Thyroid gland (tissue), 4 donors: ENCODE data around the gene PITPNC1. TPM values are rescaled to one million over a fixed set of nuclear protein-coding genes. Genes with fewer than 3 reads are reported as not detected.

Source experiments
- DNase-seq, 2 donors: peaks; one replicate each; pipeline ENCODE4 v3.0.0-alpha.2; 2019
- H3K27ac ChIP-seq, 3 donors: fragments of 200-600 bp; sonication (generic); 1 replicate in 2 of 3; 2 replicates in 1 of 3; pipeline ENCODE4 v1.5.1; 2016 to 2019; ENCODE audit warnings: mild to moderate bottlenecking in 1 of 3, moderate library complexity in 1 of 3
- H3K27me3 ChIP-seq: fragments of 200-600 bp; sonication (generic); one replicate; pipeline ENCODE4 v1.5.1; 2019
- H3K36me3 ChIP-seq, 2 donors: fragments of 200-600 bp; sonication (generic); one replicate each; pipeline ENCODE4 v1.5.1; 2016 to 2019
- H3K4me1 ChIP-seq, 2 donors: fragments of 200-600 bp; sonication (generic); one replicate each; pipeline ENCODE4 v1.5.1; 2017 to 2019
- H3K4me3 ChIP-seq, 3 donors: fragments of 200-600 bp; sonication (generic); replicated peaks in 1 of 3; 1 replicate in 2 of 3; 2 replicates in 1 of 3; pipeline ENCODE4 v1.5.1; 2016; ENCODE audit warnings: mild to moderate bottlenecking in 1 of 3
- H3K9me3 ChIP-seq: fragments of 200-600 bp; sonication (generic); one replicate; pipeline ENCODE4 v1.5.1; 2017
- POLR2A ChIP-seq, 2 donors: fragments of 450-650 bp; IDR thresholded peaks; one replicate each; pipeline ENCODE4 v1.6.1; 2017; ENCODE audit warnings: antibody characterized with exemption in 2 of 2, mild to moderate bottlenecking in 2 of 2, moderate library complexity in 1 of 2
- WGBS, 2 donors: methylation state at CpG; one replicate each; pipeline ENCODE4 v1.1.5; 2017; 5-methylcytosine and 5-hydroxymethylcytosine counted together
- intact Hi-C: fragments of 100-400 bp; cut with DNase I; formaldehyde crosslinking; loops from one replicate; pipeline ENCODE4 v1.15.1; 2023
- total RNA-seq, 4 donors: library from RNA; depleted of rRNA; stranded (reverse); fragments of >200 nt; gene quantifications; one replicate each; pipeline ENCODE4 v1.2.3, GENCODE V29; 2016
- TF ChIP-seq, protein P1 (sequence below), 6 experiments: fragments of 200-600 bp in 3 of 6; fragments of 450-650 bp in 3 of 6; sonication (generic) in 3 of 6; IDR thresholded peaks; one replicate each; pipeline ENCODE4 v1.5.1; 2016 to 2019; ENCODE audit warnings: antibody characterized with exemption in 6 of 6, mild to moderate bottlenecking in 2 of 6, inconsistent platforms in 1 of 6, moderate library complexity in 1 of 6

Gene PITPNC1
- total RNA-seq, 4 donors from 2014 or later, result 3.6 to 14.2 (median 7.3) TPM

DNA sequence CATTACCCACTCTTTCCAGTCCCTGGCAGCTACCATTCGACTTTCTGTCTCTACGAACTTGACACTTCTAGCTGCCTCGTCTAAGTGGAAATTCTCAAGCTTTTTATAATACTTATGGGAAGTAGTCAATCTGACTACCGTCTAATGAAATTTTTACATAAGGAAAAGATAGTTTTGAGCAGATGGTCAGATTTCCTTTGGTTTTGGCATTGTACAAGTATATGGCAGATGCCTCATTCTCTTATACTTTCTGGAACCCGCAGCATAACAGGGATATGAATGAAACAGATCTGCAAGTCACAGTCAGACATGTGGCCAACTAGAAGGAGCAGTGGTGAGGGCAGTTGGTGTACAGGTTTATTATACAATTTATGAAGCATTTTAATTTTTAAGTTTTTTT lies 146.0 kb downstream of the PITPNC1 start:
- Histone ChIP-seq H3K36me3 (no peaks in the 10 kb centered on the region), H3K27ac (no peak overlapping the region), H3K4me3 (no peak overlapping the region), H3K9me3 (no peaks in the 10 kb centered on the region), H3K27me3 (no peaks in the 10 kb centered on the region), H3K4me1 (peaks cover 19 to 42% of the 10 kb centered on the region in 2 donors)
- intact Hi-C loops, result no loop called here
- DNase-seq, result no peak
- TF ChIP-seq POLR2A (IDR thresholded peaks at IDR 0.05), result no peak
- TF ChIP-seq, protein P1, sequence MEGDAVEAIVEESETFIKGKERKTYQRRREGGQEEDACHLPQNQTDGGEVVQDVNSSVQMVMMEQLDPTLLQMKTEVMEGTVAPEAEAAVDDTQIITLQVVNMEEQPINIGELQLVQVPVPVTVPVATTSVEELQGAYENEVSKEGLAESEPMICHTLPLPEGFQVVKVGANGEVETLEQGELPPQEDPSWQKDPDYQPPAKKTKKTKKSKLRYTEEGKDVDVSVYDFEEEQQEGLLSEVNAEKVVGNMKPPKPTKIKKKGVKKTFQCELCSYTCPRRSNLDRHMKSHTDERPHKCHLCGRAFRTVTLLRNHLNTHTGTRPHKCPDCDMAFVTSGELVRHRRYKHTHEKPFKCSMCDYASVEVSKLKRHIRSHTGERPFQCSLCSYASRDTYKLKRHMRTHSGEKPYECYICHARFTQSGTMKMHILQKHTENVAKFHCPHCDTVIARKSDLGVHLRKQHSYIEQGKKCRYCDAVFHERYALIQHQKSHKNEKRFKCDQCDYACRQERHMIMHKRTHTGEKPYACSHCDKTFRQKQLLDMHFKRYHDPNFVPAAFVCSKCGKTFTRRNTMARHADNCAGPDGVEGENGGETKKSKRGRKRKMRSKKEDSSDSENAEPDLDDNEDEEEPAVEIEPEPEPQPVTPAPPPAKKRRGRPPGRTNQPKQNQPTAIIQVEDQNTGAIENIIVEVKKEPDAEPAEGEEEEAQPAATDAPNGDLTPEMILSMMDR (IDR thresholded peaks at IDR 0.05), result no peak
- 75 to 79% methylated on average over 5 of the region's 5 CpGs for WGBS, 2 donors

DNA sequence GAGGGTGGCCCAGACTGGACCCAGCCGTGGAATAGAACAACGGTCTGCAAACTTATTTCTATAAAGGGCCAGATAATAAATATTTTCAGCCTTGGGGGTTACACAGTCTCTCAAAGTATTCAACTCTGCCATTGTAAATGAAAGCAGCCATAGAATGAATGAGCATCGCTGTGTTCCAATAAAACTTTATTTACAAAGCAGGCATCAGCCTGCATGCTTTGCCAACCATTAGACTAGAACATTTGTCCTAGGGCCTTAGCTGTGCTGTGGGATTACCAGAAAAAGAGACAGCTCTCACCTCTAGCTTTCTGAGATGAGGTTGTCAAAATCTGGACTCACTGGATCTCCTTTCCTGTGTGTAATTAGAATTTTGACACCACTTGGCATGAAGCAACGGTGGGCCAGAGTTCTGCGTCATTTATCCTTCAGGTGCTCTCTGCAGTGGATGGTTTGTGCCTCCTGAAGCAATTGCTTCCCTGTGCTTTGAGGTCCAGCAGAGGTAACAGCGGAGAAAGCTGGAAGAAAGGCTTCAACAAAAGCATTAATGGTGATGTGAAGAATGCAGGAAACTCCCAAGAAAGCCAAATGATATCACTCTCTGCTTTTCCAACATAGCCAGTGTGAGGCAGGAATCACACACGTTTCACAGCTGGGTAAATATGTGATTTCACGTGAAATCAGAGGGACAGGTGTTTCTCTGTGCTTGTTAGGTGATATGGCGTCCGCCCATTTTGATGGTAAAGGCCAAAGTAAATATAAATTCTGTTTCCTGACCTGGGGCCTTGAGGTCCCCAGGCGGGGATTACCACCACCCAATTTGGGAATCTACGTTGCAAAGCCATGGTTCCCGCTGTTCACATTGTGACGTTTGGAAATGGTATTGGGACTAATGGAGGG lies 148.4 kb downstream of the PITPNC1 start:
- intact Hi-C loops, result no loop called here
- H3K27me3 ChIP-seq, result no peaks in the 10 kb centered on the region
- no peak overlapping the region for H3K27ac ChIP-seq
- no peaks in the 10 kb centered on the region for H3K9me3 ChIP-seq
- DNase-seq, result no peak
- H3K4me3 ChIP-seq, result no peak overlapping the region
- no peak for TF ChIP-seq POLR2A (IDR thresholded peaks at IDR 0.05)
- TF ChIP-seq, protein P1 (IDR thresholded peaks at IDR 0.05), result no peak
- WGBS, 2 donors, result 85 to 88% methylated on average over 14 of the region's 14 CpGs
- H3K4me1 ChIP-seq, result peaks cover 21 to 38% of the 10 kb centered on the region in 2 donors
- H3K36me3 ChIP-seq, result no peaks in the 10 kb centered on the region

DNA sequence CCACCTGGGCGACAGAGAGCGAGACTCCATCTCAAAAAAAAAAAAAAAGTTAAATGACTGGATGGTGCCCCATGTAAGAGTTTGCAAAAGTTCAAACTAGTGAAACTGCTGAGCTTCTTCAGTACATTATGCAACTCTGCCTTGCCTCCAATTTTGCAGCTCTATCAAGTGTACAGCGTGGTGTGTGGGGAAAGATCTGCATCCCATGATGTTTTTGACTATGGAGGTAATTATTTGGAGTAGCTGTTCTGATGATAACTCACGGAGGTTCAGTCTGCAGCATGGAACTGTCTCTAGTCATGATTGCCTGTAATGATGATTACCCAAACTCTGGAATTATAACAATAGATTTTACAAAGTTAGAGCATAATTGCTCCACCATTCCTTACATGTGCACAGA lies 149.6 kb downstream of the PITPNC1 start:
- no peaks in the 10 kb centered on the region for H3K9me3 ChIP-seq
- peaks cover 18 to 35% of the 10 kb centered on the region in 2 donors for H3K4me1 ChIP-seq
- WGBS, 2 donors, result 96 to 97% methylated on average over 4 of the region's 4 CpGs
- DNase-seq, result no peak
- no peak overlapping the region for H3K27ac ChIP-seq
- intact Hi-C loops, result no loop called here
- H3K36me3 ChIP-seq, result no peaks in the 10 kb centered on the region
- H3K27me3 ChIP-seq, result no peaks in the 10 kb centered on the region
- TF ChIP-seq, protein P1 (IDR thresholded peaks at IDR 0.05), result no peak
- no peak for TF ChIP-seq POLR2A (IDR thresholded peaks at IDR 0.05)
- no peak overlapping the region for H3K4me3 ChIP-seq

DNA sequence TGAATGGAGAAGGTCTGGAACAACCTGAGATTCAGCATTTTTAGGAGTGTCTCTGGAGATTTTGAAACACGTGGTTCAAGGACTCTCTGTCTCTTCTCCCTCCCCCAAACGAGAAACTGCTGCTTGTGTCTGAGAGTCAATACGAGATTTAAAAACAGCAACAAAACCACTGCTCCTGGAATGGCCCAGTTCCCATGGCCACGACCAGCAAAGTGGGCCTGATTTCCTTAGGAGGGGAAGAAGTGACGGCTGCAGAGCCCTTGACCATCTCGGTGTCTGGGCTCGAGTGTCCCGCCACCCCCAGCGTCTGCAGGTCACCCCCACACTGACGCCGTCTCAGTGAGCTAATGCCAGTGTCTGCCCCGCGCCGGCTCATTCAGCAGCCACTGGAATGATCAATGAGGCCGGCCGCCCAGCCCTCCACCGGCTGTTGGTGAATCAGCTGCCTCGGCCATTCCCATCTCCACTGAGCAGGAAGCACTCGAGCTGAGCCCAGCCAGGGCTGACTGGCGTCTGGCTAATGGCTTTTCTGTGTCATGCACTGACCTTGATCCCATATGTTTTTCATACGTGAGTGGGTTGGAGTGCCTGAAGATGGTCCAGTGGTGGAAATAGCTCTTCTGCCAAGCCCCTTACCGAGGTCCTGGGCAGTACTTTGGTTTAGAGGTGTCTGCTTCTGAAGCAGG lies 151.8 kb downstream of the PITPNC1 start:
- peak; percentile 98 for DNase-seq
- no peaks in the 10 kb centered on the region for H3K36me3 ChIP-seq
- no peaks in the 10 kb centered on the region for H3K27me3 ChIP-seq
- TF ChIP-seq POLR2A (IDR thresholded peaks at IDR 0.05), result peak in 1 of 2 donors; percentile 66
- TF ChIP-seq, protein P1 (IDR thresholded peaks at IDR 0.05), result no peak
- peaks cover 19 to 51% of the 10 kb centered on the region in 2 donors for H3K4me1 ChIP-seq
- H3K9me3 ChIP-seq, result no peaks in the 10 kb centered on the region
- peak overlapping the region; percentile 69 to 92 (median 82) for H3K27ac ChIP-seq
- peak overlapping the region in 1 of 3 donors; percentile 8 for H3K4me3 ChIP-seq
- 6 to 17% methylated on average over 8 to 21 of the region's 22 CpGs for WGBS, 2 donors
- intact Hi-C loops, result no loop called here

DNA sequence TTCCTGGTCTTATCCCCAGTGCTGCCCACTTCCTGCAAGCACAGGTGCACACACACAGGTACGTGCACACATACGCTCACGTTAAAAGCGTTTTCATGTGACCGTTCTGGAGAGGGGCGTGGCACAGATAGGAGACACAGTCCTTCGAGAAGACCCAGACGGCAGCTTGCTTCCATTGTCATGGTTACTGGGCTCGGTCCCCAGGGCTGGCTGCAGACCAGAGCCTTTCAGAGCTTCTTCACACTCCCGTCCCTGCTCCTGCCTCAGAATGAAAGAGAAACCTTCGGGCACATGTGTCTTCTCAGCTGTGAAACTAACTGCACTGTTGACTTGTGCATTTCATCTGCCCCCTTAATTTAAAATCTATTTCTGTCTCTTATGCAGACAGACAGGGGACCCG lies 154.2 kb downstream of the PITPNC1 start:
- Histone ChIP-seq H3K36me3 (no peaks in the 10 kb centered on the region), H3K27ac (peak overlapping the region in 1 of 3 donors; percentile 82), H3K4me3 (no peak overlapping the region), H3K27me3 (no peaks in the 10 kb centered on the region), H3K9me3 (no peaks in the 10 kb centered on the region), H3K4me1 (peaks cover 19 to 59% of the 10 kb centered on the region in 2 donors)
- intact Hi-C loops, result no loop called here
- peak; percentile 32 to 62 for DNase-seq
- 33 to 37% methylated on average over 12 of the region's 12 CpGs for WGBS, 2 donors
- no peak for TF ChIP-seq POLR2A (IDR thresholded peaks at IDR 0.05)
- TF ChIP-seq, protein P1 (IDR thresholded peaks at IDR 0.05), result no peak
